Measurements from ENCODE around the gene PROC. TPM values are rescaled to one million over a fixed set of nuclear protein-coding genes. Genes with fewer than 3 reads are reported as not detected.
"Not testable (repeated sequence)": the region's sequence is repeated elsewhere in the genome, so short reads cannot be mapped to it uniquely, and the experiment has no call there.

PROC gene
- total RNA-seq, 2 experiments from 2014 or later = not detected

DNA sequence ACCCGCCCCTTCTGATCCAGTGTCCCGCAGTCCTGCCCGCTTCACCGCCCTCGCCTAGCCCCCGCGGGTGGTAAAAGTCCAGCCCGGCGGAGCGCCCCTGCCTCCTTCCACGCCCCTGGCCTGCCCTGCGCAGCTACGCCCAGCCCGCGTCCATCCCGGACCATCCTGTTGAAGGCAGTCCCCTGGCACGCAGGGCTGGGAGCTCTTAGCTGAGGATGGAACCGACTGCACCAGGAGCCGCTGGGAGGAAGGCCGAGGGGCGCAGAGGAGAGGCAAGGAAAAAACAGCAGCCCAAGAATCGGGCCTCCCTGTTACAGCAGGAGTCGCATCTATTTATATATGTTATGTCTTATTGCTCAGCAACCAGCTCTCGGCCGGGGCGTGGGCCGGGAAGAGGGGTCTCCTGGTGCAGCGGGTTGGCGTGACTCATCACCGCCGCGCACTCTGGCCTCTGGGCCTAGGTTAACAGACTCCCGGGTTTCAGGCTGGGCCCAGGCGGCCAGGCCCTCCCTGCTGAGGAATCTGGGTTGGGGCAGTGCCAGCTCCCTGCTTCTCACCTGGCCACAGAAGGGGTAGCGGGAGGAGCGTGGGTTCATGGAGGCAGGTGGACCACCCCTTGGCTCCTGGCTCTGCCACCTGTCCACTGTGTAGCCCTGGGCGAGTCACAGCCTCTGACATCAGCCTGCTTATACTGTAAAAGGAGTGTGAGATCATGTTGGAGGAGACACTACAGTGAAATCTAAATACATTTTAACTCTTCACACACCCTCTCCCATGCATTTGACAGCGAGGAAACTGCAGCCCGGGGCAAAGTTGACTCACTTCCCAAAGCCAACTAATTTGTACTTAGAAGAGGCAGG, 17.1 kb upstream of the PROC start:
- POLR2A ChIA-PET = no interaction called here
- Mint-ChIP-seq H3K4me3 (no peak overlapping the region), H3K27me3 (no peaks in the 10 kb centered on the region), H3K4me1 (peaks cover 11% of the 10 kb centered on the region), H3K27ac (no peak overlapping the region), H3K36me3 (no peaks in the 10 kb centered on the region), H3K9me3 (no peaks in the 10 kb centered on the region)
- ATAC-seq (ENCODE audit: low read depth) (no peak), DNase-seq (no peak)

DNA sequence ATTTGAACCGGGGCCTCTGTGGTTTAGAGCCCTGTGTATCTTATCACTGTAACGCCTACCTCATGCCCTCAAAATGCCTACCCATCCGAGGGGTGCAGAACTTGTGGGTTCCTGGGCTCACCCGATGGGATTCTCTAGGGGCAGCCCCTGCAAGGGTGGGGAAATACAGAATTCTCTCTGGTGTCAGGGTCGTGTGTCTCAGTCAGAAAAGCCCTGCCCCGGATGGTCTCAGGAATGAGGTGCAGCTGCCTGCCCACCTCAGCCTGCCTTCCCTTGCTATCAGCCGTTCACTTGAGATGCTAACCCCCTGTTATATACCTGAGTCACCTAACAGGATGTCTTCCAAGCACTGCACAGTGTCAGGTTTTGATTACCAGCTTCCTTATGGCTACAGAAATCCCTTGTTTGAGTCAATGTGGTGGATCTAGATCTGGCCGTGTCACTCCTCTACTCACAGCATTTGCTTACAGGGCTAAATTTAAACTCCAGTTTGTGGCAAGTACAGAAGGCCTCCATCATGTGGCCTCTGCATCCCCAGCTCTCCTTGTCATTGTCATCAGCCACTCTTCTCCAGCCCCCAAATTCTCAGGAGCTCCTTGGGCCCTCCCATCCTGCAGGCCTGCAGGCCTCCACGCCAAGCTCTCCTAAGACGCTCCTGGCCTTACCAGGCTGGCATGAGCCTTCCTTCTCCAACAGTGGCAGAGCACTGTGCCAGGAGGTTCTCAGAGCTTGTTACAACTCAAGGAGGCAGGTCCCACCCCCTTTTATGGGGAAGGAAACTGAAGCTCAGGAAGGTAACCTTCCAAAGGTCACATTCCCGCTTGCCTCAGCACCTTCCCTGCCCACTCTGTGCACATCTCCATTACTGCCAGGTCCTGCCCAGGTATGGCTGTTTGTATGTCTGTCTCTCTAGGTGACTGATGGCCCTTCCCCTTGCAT, 16.2 kb upstream of the PROC start:
- H3K36me3 Mint-ChIP-seq = no peaks in the 10 kb centered on the region
- H3K27ac Mint-ChIP-seq = no peak overlapping the region
- no peak overlapping the region for H3K4me3 Mint-ChIP-seq
- H3K4me1 Mint-ChIP-seq = peaks cover 11% of the 10 kb centered on the region
- H3K9me3 Mint-ChIP-seq = no peaks in the 10 kb centered on the region
- DNase-seq = no peak
- POLR2A ChIA-PET = no interaction called here
- H3K27me3 Mint-ChIP-seq = no peaks in the 10 kb centered on the region
- ATAC-seq (ENCODE audit: low read depth) = no peak

GRCh38 chr2:127403460-127403859, 14.8 kb upstream of the PROC start:
- Mint-ChIP-seq H3K9me3 (no peaks in the 10 kb centered on the region), H3K4me1 (peaks cover under 1% of the 10 kb centered on the region), H3K36me3 (no peaks in the 10 kb centered on the region), H3K27me3 (no peaks in the 10 kb centered on the region), H3K27ac (no peak overlapping the region), H3K4me3 (no peak overlapping the region)
- DNase-seq (no peak), ATAC-seq (ENCODE audit: low read depth) (no peak)
- POLR2A ChIA-PET = no interaction called here

- no peak overlapping the region for H3K4me3 Mint-ChIP-seq
- no peaks in the 10 kb centered on the region for H3K4me1 Mint-ChIP-seq
- ATAC-seq (ENCODE audit: low read depth) (no peak), DNase-seq (no peak)
- no peak overlapping the region for H3K27ac Mint-ChIP-seq
- H3K27me3 Mint-ChIP-seq = no peaks in the 10 kb centered on the region
- POLR2A ChIA-PET = no interaction called here
- H3K9me3 Mint-ChIP-seq = no peaks in the 10 kb centered on the region
- no peaks in the 10 kb centered on the region for H3K36me3 Mint-ChIP-seq
These were observed 13.6 kb upstream of the PROC start for GRCh38 chr2:127404466-127405254.

DNA sequence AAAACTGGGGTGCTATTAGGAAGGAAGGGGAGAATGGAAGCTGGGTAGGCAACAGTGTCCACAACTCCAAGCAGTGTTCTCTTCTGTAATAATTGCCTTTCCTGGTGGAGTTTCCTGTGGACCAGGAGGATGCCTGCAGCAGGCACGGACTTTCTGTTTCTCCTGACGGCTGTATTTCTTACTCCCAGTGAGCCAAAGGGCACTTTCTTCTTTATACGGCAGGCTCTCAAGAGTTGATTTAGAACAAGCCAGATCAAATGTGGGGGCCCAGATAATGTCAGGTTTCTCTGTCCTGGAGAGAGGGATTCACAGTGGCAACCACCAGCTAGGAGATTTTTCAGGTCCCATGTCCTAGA, 13.0 kb upstream of the PROC start:
- H3K4me3 Mint-ChIP-seq = no peak overlapping the region
- no peaks in the 10 kb centered on the region for H3K9me3 Mint-ChIP-seq
- DNase-seq (no peak), ATAC-seq (ENCODE audit: low read depth) (no peak)
- POLR2A ChIA-PET = no interaction called here
- no peak overlapping the region for H3K27ac Mint-ChIP-seq
- peaks cover 2% of the 10 kb centered on the region for H3K4me1 Mint-ChIP-seq
- H3K36me3 Mint-ChIP-seq = no peaks in the 10 kb centered on the region
- no peaks in the 10 kb centered on the region for H3K27me3 Mint-ChIP-seq

DNA sequence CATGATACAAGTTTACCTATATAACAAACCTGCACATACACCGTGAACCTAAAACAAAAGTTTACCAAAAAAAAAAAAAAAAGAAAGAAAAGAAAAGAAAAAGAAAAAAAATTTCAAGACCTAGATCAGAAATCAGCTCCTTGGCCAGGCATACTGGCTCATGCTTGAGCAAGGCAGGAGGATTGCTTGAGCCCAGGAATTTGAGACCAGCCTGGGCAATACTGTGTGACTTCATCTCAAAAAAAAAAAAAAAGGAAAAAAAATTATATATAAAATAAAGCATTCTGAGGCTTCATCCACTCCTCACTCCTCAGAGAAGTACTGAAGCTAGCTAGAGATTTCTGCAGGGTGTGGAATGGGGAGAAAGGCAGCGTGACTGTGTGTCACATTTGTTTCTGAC, 11.8 kb upstream of the PROC start:
- Mint-ChIP-seq H3K27me3 (no peaks in the 10 kb centered on the region), H3K9me3 (no peaks in the 10 kb centered on the region), H3K4me1 (peaks cover 7% of the 10 kb centered on the region), H3K27ac (no peak overlapping the region), H3K36me3 (no peaks in the 10 kb centered on the region), H3K4me3 (no peak overlapping the region)
- DNase-seq (no peak), ATAC-seq (ENCODE audit: low read depth) (no peak)
- POLR2A ChIA-PET = interaction anchor here (0.6 kb wide), 1 partner anchor 18 kb away, joined by 3 read pairs; no protein-coding TSS in a partner anchor

- Mint-ChIP-seq H3K36me3 (no peaks in the 10 kb centered on the region), H3K9me3 (no peaks in the 10 kb centered on the region), H3K27me3 (no peaks in the 10 kb centered on the region), H3K27ac (no peak overlapping the region), H3K4me3 (peak overlapping the region; percentile 44), H3K4me1 (peaks cover 7% of the 10 kb centered on the region)
- ATAC-seq (ENCODE audit: low read depth) (no peak), DNase-seq (no peak)
- POLR2A ChIA-PET = no interaction called here
These were observed 11.1 kb upstream of the PROC start for GRCh38 chr2:127407091-127407490.

DNA sequence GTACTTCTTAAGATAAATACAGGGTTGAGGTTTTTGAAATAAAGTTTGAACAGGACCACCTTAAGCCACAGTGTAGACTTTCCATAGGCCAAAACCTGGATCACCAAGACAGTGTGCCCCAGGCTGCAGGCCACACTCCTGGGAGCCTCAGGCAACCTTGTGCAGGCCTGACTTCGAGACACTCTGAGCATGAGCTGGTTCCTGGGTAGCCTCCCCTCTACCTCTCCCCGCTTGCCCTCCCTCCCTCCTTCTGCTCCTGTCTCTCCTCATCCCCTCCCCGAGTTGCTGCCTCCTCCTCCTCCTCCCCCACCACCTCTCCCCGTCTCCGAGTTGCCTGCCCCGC, 10.6 kb upstream of the PROC start:
- POLR2A ChIA-PET = interaction anchor here (0.7 to 0.8 kb wide), 2 partner anchors 8 to 9 kb away, joined by 3 read pairs; no protein-coding TSS in a partner anchor
- DNase-seq (no peak), ATAC-seq (ENCODE audit: low read depth) (peak; percentile 31)
- H3K4me3 Mint-ChIP-seq = peak overlapping the region; percentile 44
- no peaks in the 10 kb centered on the region for H3K36me3 Mint-ChIP-seq
- H3K9me3 Mint-ChIP-seq = no peaks in the 10 kb centered on the region
- no peaks in the 10 kb centered on the region for H3K27me3 Mint-ChIP-seq
- H3K4me1 Mint-ChIP-seq = peaks cover 7% of the 10 kb centered on the region
- H3K27ac Mint-ChIP-seq = no peak overlapping the region

DNA sequence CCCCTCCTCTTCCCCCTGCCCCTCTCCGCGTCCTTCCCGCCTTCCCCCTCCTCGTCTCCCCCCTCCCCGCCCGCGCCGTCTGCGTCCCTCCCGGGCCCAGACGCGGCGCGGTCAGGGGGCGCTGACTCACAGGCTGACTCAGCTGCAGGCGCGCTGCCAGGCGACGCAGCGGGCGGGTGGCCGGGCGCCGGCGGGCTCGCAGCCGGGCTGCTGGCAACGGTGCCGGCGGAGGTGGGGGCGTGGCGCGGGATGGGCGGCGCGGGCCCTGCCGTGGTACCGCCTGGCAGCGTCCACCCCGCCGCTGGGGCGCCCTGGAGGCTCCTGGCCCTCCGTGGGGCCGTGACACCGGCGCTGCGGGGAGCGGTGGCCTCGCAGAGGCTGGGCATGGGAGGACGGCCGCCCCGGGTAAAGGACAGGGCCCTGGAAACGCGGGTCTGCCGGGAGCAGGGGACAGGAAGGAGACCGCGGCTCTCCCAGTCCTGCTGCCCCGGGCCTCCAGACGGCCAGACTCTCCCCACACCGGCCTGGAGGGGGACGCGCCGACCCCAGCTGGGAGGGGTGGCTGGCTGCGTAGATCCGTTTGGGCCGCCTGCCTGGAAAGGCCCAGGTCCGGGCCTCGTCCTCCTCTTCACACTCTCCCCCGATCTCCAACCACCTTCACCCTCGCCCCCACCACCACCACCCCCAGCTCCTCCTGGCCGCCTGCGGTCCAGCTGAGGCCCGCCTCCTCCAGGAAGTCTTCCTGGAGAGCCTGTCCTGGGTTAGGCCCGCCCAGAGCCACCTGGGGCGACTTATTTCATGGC, 10.0 kb upstream of the PROC start:
- POLR2A ChIA-PET = interaction anchor here (0.5 to 0.8 kb wide), 4 partner anchors 8 to 28 kb away, joined by 3 read pairs; no protein-coding TSS in a partner anchor

DNA sequence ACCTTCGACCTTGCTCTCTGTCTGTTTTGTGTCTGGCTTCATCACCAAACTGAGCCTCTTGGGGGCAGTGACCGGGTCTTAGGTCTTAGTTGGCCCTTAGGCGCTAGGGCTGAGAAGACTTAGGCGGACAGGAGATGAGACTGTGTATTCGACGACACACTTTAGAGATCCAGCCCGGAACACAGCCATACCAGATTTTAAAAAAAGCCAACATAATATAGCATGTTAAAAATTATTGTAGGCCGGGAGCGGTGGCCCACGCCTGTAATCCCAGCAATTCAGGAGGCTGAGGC, 9.5 kb upstream of the PROC start:
- peak overlapping the region; percentile 53 for H3K4me3 Mint-ChIP-seq
- H3K27ac Mint-ChIP-seq = no peak overlapping the region
- H3K4me1 Mint-ChIP-seq = peaks cover 7% of the 10 kb centered on the region
- H3K27me3 Mint-ChIP-seq = peaks cover 6% of the 10 kb centered on the region
- POLR2A ChIA-PET = interaction anchor here (0.5 to 0.6 kb wide), 2 partner anchors 10 to 27 kb away, joined by 3 read pairs; no protein-coding TSS in a partner anchor
- ATAC-seq (ENCODE audit: low read depth) (no peak), DNase-seq (no peak)
- peaks cover 2% of the 10 kb centered on the region for H3K36me3 Mint-ChIP-seq
- H3K9me3 Mint-ChIP-seq = peaks cover 3% of the 10 kb centered on the region

More for the DNA sequence above, 10.0 kb upstream of the PROC start:
- Mint-ChIP-seq H3K4me1 (peaks cover 7% of the 10 kb centered on the region), H3K27me3 (peaks cover 4% of the 10 kb centered on the region), H3K9me3 (peaks cover 3% of the 10 kb centered on the region), H3K4me3 (peak overlapping the region; percentile 53), H3K27ac (no peak overlapping the region), H3K36me3 (peaks cover under 1% of the 10 kb centered on the region)
- ATAC-seq (ENCODE audit: low read depth) = peak; percentile 92
- peak; percentile 83 for DNase-seq

DNA sequence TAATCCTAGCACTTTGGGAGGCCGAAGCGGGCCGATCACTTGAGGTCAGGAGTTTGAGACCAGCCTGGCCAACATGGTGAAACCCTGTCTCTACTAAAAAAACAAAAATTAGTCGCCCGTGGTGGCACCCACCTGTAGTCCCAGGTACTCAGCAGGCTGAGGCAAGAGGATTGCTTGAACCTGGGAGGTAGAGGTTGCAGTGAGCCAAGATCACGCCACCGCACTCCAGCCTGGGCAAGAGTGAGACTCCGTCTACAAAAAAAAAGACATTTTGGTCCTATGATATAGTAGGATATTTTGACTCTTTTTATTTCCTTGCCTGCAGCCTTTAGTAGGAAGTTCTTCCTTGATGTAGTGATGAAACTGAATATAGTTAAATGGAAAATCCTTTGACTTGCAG, 8.5 kb upstream of the PROC start:
- H3K4me1 Mint-ChIP-seq; H3K27me3 Mint-ChIP-seq; H3K27ac Mint-ChIP-seq; ATAC-seq (ENCODE audit: low read depth); H3K9me3 Mint-ChIP-seq; DNase-seq; H3K4me3 Mint-ChIP-seq; H3K36me3 Mint-ChIP-seq: not testable (repeated sequence)
- POLR2A ChIA-PET = interaction anchor here (0.7 kb wide), 1 partner anchor 20 kb away, joined by 3 read pairs; no protein-coding TSS in a partner anchor

DNA sequence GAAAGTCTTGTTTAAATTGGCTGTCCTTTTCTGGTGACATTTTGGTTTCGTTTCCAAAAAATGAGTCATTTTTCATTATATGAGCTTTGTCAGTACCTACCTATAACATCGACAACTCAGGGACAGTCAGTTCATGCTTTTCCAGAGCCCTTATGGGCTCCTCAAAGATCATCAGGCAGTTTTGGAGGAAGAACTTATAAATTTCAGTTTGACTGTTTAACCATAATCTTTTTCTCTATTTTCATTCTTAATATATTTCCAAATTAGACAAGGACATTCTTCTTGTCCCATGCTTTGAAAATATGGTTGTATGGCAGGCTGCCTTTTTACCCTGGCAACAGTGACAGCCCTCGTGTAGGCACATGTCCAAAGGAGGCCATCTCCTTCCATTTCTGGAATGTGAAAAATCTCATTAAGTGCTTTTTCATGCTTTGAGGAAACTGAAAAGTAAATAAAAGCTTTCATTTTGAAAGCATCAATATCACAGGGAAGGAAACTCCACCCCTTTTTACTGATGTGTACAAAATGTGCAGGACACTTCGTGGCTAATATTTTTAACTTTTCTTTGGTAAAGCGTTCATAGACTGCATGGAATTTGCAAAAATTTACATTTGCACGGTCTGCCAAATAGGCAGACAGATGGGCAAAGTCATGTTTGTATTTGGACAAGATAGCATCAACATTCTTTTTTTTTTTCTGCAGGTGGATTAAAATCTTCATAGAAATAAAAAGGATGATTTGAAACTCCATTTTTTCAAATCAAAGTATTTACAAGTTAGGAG, 7.2 kb upstream of the PROC start:
- POLR2A ChIA-PET = no interaction called here
- DNase-seq (no peak), ATAC-seq (ENCODE audit: low read depth) (no peak)
- Mint-ChIP-seq H3K36me3 (peaks cover 2% of the 10 kb centered on the region), H3K4me1 (peaks cover 10% of the 10 kb centered on the region), H3K9me3 (peaks cover 3% of the 10 kb centered on the region), H3K4me3 (peak overlapping the region; percentile 65), H3K27ac (peak overlapping the region; percentile 90), H3K27me3 (peaks cover 6% of the 10 kb centered on the region)
